Mesenchymal stem cell (in vitro differentiated cells and primary cell): ENCODE data around the gene TNFAIP2.

Experiments used
- DNase-seq: peaks from one replicate; pipeline ENCODE4 v3.0.0-alpha.2; 2013
- H2AFZ ChIP-seq: one replicate; pipeline ENCODE4 v1.6.1; 2013; ENCODE audit warnings: low read depth, mild to moderate bottlenecking, control low read depth, inconsistent platforms, low read length, moderate library complexity
- H2AK5ac ChIP-seq: 2 replicates; pipeline ENCODE4 v1.6.1; 2013; ENCODE audit warnings: low read length, moderate library complexity, mild to moderate bottlenecking, inconsistent platforms; ENCODE audit not compliant: severe bottlenecking
- H2BK120ac ChIP-seq: one replicate; pipeline ENCODE4 v1.6.1; 2013; ENCODE audit warnings: low read depth, mild to moderate bottlenecking, inconsistent platforms, low read length, moderate library complexity
- H2BK12ac ChIP-seq, 2 experiments: one replicate each; pipeline ENCODE4 v1.6.1; 2013; ENCODE audit warnings: inconsistent platforms in 2 of 2, low read length in 2 of 2, mild to moderate bottlenecking in 2 of 2, moderate library complexity in 2 of 2, control low read depth in 1 of 2
- H2BK15ac ChIP-seq: one replicate; pipeline ENCODE4 v1.6.1; 2013; ENCODE audit warnings: mild to moderate bottlenecking, low read depth, inconsistent platforms; ENCODE audit not compliant: poor library complexity, severe bottlenecking
- H2BK5ac ChIP-seq: 2 replicates; pipeline ENCODE4 v1.6.1; 2013; ENCODE audit warnings: low read depth, mild to moderate bottlenecking, low read length, control low read depth, inconsistent platforms; ENCODE audit not compliant: poor library complexity, severe bottlenecking
- H3K14ac ChIP-seq, 2 experiments: one replicate each; pipeline ENCODE4 v1.6.1; 2013; ENCODE audit warnings: inconsistent platforms in 2 of 2, low read length in 2 of 2, control low read depth in 1 of 2, mild to moderate bottlenecking in 1 of 2, moderate library complexity in 1 of 2
- H3K18ac ChIP-seq, 2 experiments: one replicate each; pipeline ENCODE4 v1.6.1; 2013; ENCODE audit warnings: inconsistent platforms in 2 of 2, low read length in 2 of 2, control low read depth in 1 of 2, low read depth in 1 of 2, mild to moderate bottlenecking in 1 of 2
- H3K23ac ChIP-seq, 2 experiments: one replicate each; pipeline ENCODE4 v1.6.1; 2013; ENCODE audit warnings: inconsistent platforms in 2 of 2, low read length in 2 of 2, mild to moderate bottlenecking in 2 of 2, moderate library complexity in 2 of 2, control low read depth in 1 of 2
- H3K27ac ChIP-seq: 2 replicates; pipeline ENCODE4 v1.5.1; 2013; ENCODE audit warnings: mild to moderate bottlenecking, moderate library complexity, low read length, control low read depth, inconsistent platforms; ENCODE audit not compliant: poor library complexity, severe bottlenecking
- H3K27me3 ChIP-seq, 2 experiments: 2 replicates each; pipeline versions ENCODE4 v1.6.1 to v1.7.0; 2013; ENCODE audit warnings: low read length in 2 of 2, mild to moderate bottlenecking in 2 of 2, moderate library complexity in 2 of 2, control low read depth in 1 of 2, inconsistent platforms in 1 of 2; ENCODE audit not compliant: control insufficient read depth in 1 of 2, insufficient read depth in 1 of 2
- H3K36me3 ChIP-seq, 2 experiments: 2 replicates each; pipeline versions ENCODE4 v1.6.1 to v1.7.0; 2013; ENCODE audit warnings: low read length in 2 of 2, control low read depth in 1 of 2, inconsistent platforms in 1 of 2, low read depth in 1 of 2, mild to moderate bottlenecking in 1 of 2; ENCODE audit not compliant: insufficient read depth in 2 of 2, control insufficient read depth in 1 of 2
- H3K4ac ChIP-seq, 2 experiments: one replicate each; pipeline ENCODE4 v1.6.1; 2013; ENCODE audit warnings: inconsistent platforms in 2 of 2, low read length in 2 of 2, mild to moderate bottlenecking in 2 of 2, moderate library complexity in 2 of 2, control low read depth in 1 of 2, low read depth in 1 of 2
- H3K4me1 ChIP-seq: 2 replicates; pipeline ENCODE4 v1.6.1; 2013; ENCODE audit warnings: low read depth, low read length, control low read depth; ENCODE audit not compliant: control insufficient read depth, insufficient read depth
- H3K4me2 ChIP-seq: 2 replicates; pipeline ENCODE4 v1.6.1; 2013; ENCODE audit warnings: low read length, mild to moderate bottlenecking, inconsistent platforms; ENCODE audit not compliant: poor library complexity, severe bottlenecking
- H3K4me3 ChIP-seq, 2 experiments: 2 replicates each; pipeline versions ENCODE4 v1.5.1 to v1.7.0; 2013; ENCODE audit warnings: low read length in 2 of 2, mild to moderate bottlenecking in 2 of 2, control low read depth in 1 of 2, low read depth in 1 of 2; ENCODE audit not compliant: insufficient read depth in 1 of 2
- H3K79me1 ChIP-seq: replicated peaks from 2 replicates; pipeline ENCODE4 v1.6.1; 2013; ENCODE audit warnings: mild to moderate bottlenecking, control low read depth, low read length, inconsistent platforms; ENCODE audit not compliant: poor library complexity, severe bottlenecking
- H3K9ac ChIP-seq: 2 replicates; pipeline ENCODE4 v1.7.0; 2013; ENCODE audit warnings: mild to moderate bottlenecking, low read length, moderate library complexity
- H3K9me3 ChIP-seq: 2 replicates; pipeline ENCODE4 v1.7.0; 2013; ENCODE audit warnings: mild to moderate bottlenecking, low read length; ENCODE audit not compliant: control insufficient read depth
- H4K8ac ChIP-seq: one replicate; pipeline ENCODE4 v1.6.1; 2013; ENCODE audit warnings: inconsistent platforms, mild to moderate bottlenecking, low read length, moderate library complexity
- H4K91ac ChIP-seq: one replicate; pipeline ENCODE4 v1.6.1; 2013; ENCODE audit warnings: mild to moderate bottlenecking, low read length, inconsistent platforms
- WGBS: methylation state at CpG from one replicate; pipeline ENCODE4 v1.1.7; 2013; ENCODE audit warnings: mixed read lengths; 5-methylcytosine and 5-hydroxymethylcytosine counted together

TNFAIP2 gene

GRCh38 chr14:103103461-103104388 is 19.5 kb upstream of the TNFAIP2 start:
- no peaks in the 10 kb centered on the region for H3K79me1 ChIP-seq
- no peak overlapping the region for H3K27ac ChIP-seq
- no peaks in the 10 kb centered on the region for H3K36me3 ChIP-seq
- H3K18ac ChIP-seq, result no peak overlapping the region
- no peak overlapping the region for H3K9ac ChIP-seq
- H3K23ac ChIP-seq, result no peak overlapping the region
- H2BK12ac ChIP-seq, result no peak overlapping the region
- H4K8ac ChIP-seq, result no peak overlapping the region
- DNase-seq, result peak; percentile 45
- H3K4ac ChIP-seq, result no peak overlapping the region
- 52% methylated on average over 65 of the region's 68 CpGs for WGBS
- H3K4me3 ChIP-seq, result peak overlapping the region in 1 of 2 experiments; percentile 54
- H4K91ac ChIP-seq, result no peak overlapping the region
- H2AFZ ChIP-seq, result no peak overlapping the region
- H2AK5ac ChIP-seq, result no peak overlapping the region
- peaks cover 26% of the 10 kb centered on the region for H3K4me1 ChIP-seq
- peaks cover 0 to 32% of the 10 kb centered on the region in 2 experiments for H3K27me3 ChIP-seq
- no peak overlapping the region for H3K4me2 ChIP-seq
- no peak overlapping the region for H3K14ac ChIP-seq
- no peak overlapping the region for H2BK5ac ChIP-seq
- H2BK15ac ChIP-seq, result no peak overlapping the region
- no peaks in the 10 kb centered on the region for H3K9me3 ChIP-seq
- H2BK120ac ChIP-seq, result no peak overlapping the region

GRCh38 chr14:103104389-103104653 is 18.9 kb upstream of the TNFAIP2 start:
- H3K27me3 ChIP-seq, result peaks cover 0 to 32% of the 10 kb centered on the region in 2 experiments
- no peak overlapping the region for H2BK5ac ChIP-seq
- H3K9ac ChIP-seq, result no peak overlapping the region
- no peaks in the 10 kb centered on the region for H3K36me3 ChIP-seq
- peak overlapping the region in 1 of 2 experiments; percentile 87 for H3K23ac ChIP-seq
- no peak overlapping the region for H3K27ac ChIP-seq
- H2AK5ac ChIP-seq, result no peak overlapping the region
- no peaks in the 10 kb centered on the region for H3K9me3 ChIP-seq
- no peak overlapping the region for H2BK120ac ChIP-seq
- no peak overlapping the region for H2AFZ ChIP-seq
- H3K14ac ChIP-seq, result no peak overlapping the region
- no peak overlapping the region for H2BK12ac ChIP-seq
- H2BK15ac ChIP-seq, result peak overlapping the region; percentile 9
- H3K79me1 ChIP-seq, result no peaks in the 10 kb centered on the region
- H3K18ac ChIP-seq, result peak overlapping the region in 1 of 2 experiments; percentile 42
- 41% methylated on average over 14 of the region's 20 CpGs for WGBS
- no peak overlapping the region for H4K8ac ChIP-seq
- H4K91ac ChIP-seq, result no peak overlapping the region
- H3K4me2 ChIP-seq, result no peak overlapping the region
- H3K4me3 ChIP-seq, result no peak overlapping the region
- H3K4me1 ChIP-seq, result peaks cover 25% of the 10 kb centered on the region
- no peak for DNase-seq
- no peak overlapping the region for H3K4ac ChIP-seq

- Histone ChIP-seq H2BK120ac (no peak overlapping the region), H3K4me1 (peaks cover 29% of the 10 kb centered on the region), H3K4ac (no peak overlapping the region), H3K36me3 (no peaks in the 10 kb centered on the region), H2BK5ac (no peak overlapping the region), H3K23ac (peak overlapping the region in 1 of 2 experiments; percentile 87), H4K91ac (peak overlapping the region; percentile 55), H3K79me1 (no peaks in the 10 kb centered on the region), H3K27me3 (peaks cover 0 to 32% of the 10 kb centered on the region in 2 experiments), H3K9ac (no peak overlapping the region), H2AFZ (no peak overlapping the region), H3K9me3 (no peaks in the 10 kb centered on the region), H3K27ac (no peak overlapping the region), H3K18ac (peak overlapping the region in 1 of 2 experiments; percentile 51), H2BK15ac (peak overlapping the region; percentile 9), H3K14ac (peak overlapping the region in 1 of 2 experiments; percentile 46), H2AK5ac (no peak overlapping the region), H3K4me2 (no peak overlapping the region), H2BK12ac (peak overlapping the region in 1 of 2 experiments; percentile 65), H4K8ac (no peak overlapping the region), H3K4me3 (no peak overlapping the region)
- peak; percentile 74 for DNase-seq
- 11% methylated on average over 51 of the region's 59 CpGs for WGBS
Measured at GRCh38 chr14:103104654-103105452, 18.4 kb upstream of the TNFAIP2 start.

GRCh38 chr14:103105580-103106150 is 17.6 kb upstream of the TNFAIP2 start:
- Histone ChIP-seq H3K18ac (no peak overlapping the region), H3K79me1 (no peaks in the 10 kb centered on the region), H2AFZ (no peak overlapping the region), H2BK5ac (no peak overlapping the region), H2BK12ac (peak overlapping the region in 1 of 2 experiments; percentile 66), H3K14ac (peak overlapping the region in 1 of 2 experiments; percentile 26), H3K4me1 (peaks cover 37% of the 10 kb centered on the region), H3K36me3 (no peaks in the 10 kb centered on the region), H3K4me2 (no peak overlapping the region), H3K27ac (no peak overlapping the region), H2AK5ac (no peak overlapping the region), H3K4ac (no peak overlapping the region), H3K9ac (no peak overlapping the region), H3K27me3 (peaks cover 0 to 32% of the 10 kb centered on the region in 2 experiments), H3K23ac (no peak overlapping the region), H3K4me3 (no peak overlapping the region), H2BK15ac (no peak overlapping the region), H3K9me3 (no peaks in the 10 kb centered on the region), H4K8ac (no peak overlapping the region), H4K91ac (peak overlapping the region; percentile 55), H2BK120ac (no peak overlapping the region)
- no peak for DNase-seq
- WGBS, result 86% methylated on average over 9 of the region's 9 CpGs
